Trophoblast cell (in vitro differentiated cells and primary cell): Measurements from ENCODE around the gene P3H2.
"Not testable (repeated sequence)": the region's sequence is repeated elsewhere in the genome, so short reads cannot be mapped to it uniquely, and the experiment has no call there.

Source experiments
- DNase-seq, 2 donors: peaks; one replicate each; pipeline ENCODE4 v3.0.0-alpha.2; 2016
- H2AFZ ChIP-seq: 2 replicates; pipeline ENCODE4 v1.6.1; 2013; ENCODE audit warnings: low read length, moderate library complexity, mild to moderate bottlenecking; ENCODE audit not compliant: insufficient read depth, poor library complexity
- H2AK5ac ChIP-seq: 2 replicates; pipeline ENCODE4 v1.6.1; 2013; ENCODE audit warnings: mild to moderate bottlenecking, low read length
- H2BK120ac ChIP-seq: 2 replicates; pipeline ENCODE4 v1.6.1; 2013; ENCODE audit warnings: low read length, mild to moderate bottlenecking, moderate library complexity; ENCODE audit not compliant: insufficient read depth, poor library complexity
- H2BK12ac ChIP-seq: 2 replicates; pipeline ENCODE4 v1.6.1; 2013; ENCODE audit warnings: mild to moderate bottlenecking, low read length, moderate library complexity
- H2BK5ac ChIP-seq: 2 replicates; pipeline ENCODE4 v1.6.1; 2013; ENCODE audit warnings: low read length, low read depth, moderate library complexity, mild to moderate bottlenecking; ENCODE audit not compliant: poor library complexity
- H3K14ac ChIP-seq: 2 replicates; pipeline ENCODE4 v1.6.1; 2013; ENCODE audit warnings: mild to moderate bottlenecking, low read length
- H3K18ac ChIP-seq: 2 replicates; pipeline ENCODE4 v1.6.1; 2013; ENCODE audit warnings: mild to moderate bottlenecking, low read length
- H3K23ac ChIP-seq: 2 replicates; pipeline ENCODE4 v1.6.1; 2013; ENCODE audit warnings: low read length
- H3K27ac ChIP-seq: 2 replicates; pipeline ENCODE4 v1.5.1; 2013; ENCODE audit warnings: low read depth, mild to moderate bottlenecking, inconsistent platforms, low read length, moderate library complexity
- H3K27me3 ChIP-seq: 2 replicates; pipeline ENCODE4 v1.6.1; 2013; ENCODE audit warnings: inconsistent platforms, mild to moderate bottlenecking, low read length, moderate library complexity; ENCODE audit not compliant: insufficient read depth
- H3K36me3 ChIP-seq, 2 experiments: 1 replicate in 1 of 2; 2 replicates in 1 of 2; pipeline ENCODE4 v1.6.1; 2013; ENCODE audit warnings: low read length in 2 of 2, mild to moderate bottlenecking in 2 of 2, moderate library complexity in 1 of 2; ENCODE audit not compliant: insufficient read depth in 2 of 2, control insufficient read depth in 1 of 2
- H3K4ac ChIP-seq: 2 replicates; pipeline ENCODE4 v1.6.1; 2013; ENCODE audit warnings: low read depth, mild to moderate bottlenecking, low read length, moderate library complexity
- H3K4me1 ChIP-seq, 2 experiments: 1 replicate in 1 of 2; 2 replicates in 1 of 2; pipeline ENCODE4 v1.6.1; 2013; ENCODE audit warnings: low read length in 2 of 2, mild to moderate bottlenecking in 2 of 2, moderate library complexity in 1 of 2; ENCODE audit not compliant: insufficient read depth in 2 of 2, control insufficient read depth in 1 of 2
- H3K4me2 ChIP-seq: 2 replicates; pipeline ENCODE4 v1.6.1; 2013; ENCODE audit warnings: inconsistent platforms, mild to moderate bottlenecking, low read length, moderate library complexity
- H3K4me3 ChIP-seq: 2 replicates; pipeline ENCODE4 v1.5.1; 2013; ENCODE audit warnings: mild to moderate bottlenecking, low read depth, low read length, inconsistent platforms
- H3K79me1 ChIP-seq: one replicate; pipeline ENCODE4 v1.6.1; 2013; ENCODE audit warnings: low read length
- H3K79me2 ChIP-seq: 2 replicates; pipeline ENCODE4 v1.6.1; 2013; ENCODE audit warnings: low read length, mild to moderate bottlenecking; ENCODE audit not compliant: control insufficient read depth, insufficient read depth, poor library complexity
- H3K9ac ChIP-seq: 2 replicates; pipeline ENCODE4 v1.6.1; 2013; ENCODE audit warnings: mild to moderate bottlenecking, low read length
- H3K9me3 ChIP-seq: 2 replicates; pipeline ENCODE4 v1.6.1; 2013; ENCODE audit warnings: low read depth, mild to moderate bottlenecking, control low read depth, inconsistent platforms, low read length; ENCODE audit not compliant: insufficient read depth
- H4K12ac ChIP-seq: 2 replicates; pipeline ENCODE4 v1.6.1; 2013; ENCODE audit warnings: low read depth, mild to moderate bottlenecking, low read length, moderate library complexity
- H4K8ac ChIP-seq: 2 replicates; pipeline ENCODE4 v1.6.1; 2013; ENCODE audit warnings: low read depth, mild to moderate bottlenecking, low read length, moderate library complexity
- H4K91ac ChIP-seq: one replicate; pipeline ENCODE4 v1.6.1; 2013; ENCODE audit warnings: low read depth, mild to moderate bottlenecking, low read length, moderate library complexity
- WGBS: extraction: QIAGEN DNeasy Blood & Tissue Kit; methylation state at CpG from one replicate; pipeline ENCODE4 v1.1.7; 2013; ENCODE audit warnings: missing lambda C conversion rate; ENCODE audit not compliant: insufficient read length, insufficient coverage; ENCODE audit errors: extremely low coverage; 5-methylcytosine and 5-hydroxymethylcytosine counted together

The P3H2 gene

DNA sequence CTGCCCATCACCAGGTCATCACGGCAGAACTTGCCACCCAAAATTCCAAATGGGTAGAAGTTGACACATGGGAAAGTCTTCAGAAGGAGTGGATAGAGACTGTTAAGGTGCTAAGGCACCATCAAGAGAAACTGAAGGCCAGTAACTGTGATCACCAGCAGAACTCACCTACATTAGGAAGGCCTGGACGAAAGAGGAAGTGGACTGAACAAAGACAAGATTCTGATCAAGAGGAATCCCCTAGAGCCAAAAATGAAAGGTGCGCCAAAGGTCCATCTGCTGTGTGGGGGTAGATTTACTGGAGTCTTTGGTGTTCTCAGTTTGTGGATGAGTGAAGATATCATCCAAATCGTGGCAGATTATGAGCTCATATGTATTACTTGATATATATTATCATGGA, 46.3 kb upstream of the P3H2 start:
- no CpG with 5 or more reads among the region's 4 CpGs for WGBS

DNA sequence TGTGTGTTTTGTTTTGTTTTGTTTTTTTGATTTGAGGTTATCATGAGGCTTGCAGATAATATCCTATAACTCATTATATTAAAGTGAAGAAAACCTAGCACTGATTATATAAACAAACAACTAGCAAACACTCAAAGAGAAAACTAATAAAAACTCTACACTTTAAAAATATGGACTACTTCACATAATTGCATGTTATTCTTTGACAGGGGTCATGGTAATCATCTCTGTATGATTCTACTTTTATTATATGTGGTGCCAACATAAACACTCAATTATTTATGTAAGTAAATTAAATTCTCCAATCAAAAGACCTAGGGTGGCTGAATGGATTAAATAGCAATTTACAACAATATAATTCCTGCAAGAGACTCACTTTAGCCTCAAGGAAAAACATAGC, 44.6 kb upstream of the P3H2 start:
- Histone ChIP-seq H3K27me3 (no peaks in the 10 kb centered on the region), H3K4ac (no peak overlapping the region), H4K12ac (no peak overlapping the region), H3K36me3 (no peaks in the 10 kb centered on the region), H3K9ac (no peak overlapping the region), H3K27ac (no peak overlapping the region), H2BK12ac (no peak overlapping the region), H3K4me3 (no peak overlapping the region), H3K23ac (no peak overlapping the region), H3K4me1 (no peaks in the 10 kb centered on the region), H2AK5ac (no peak overlapping the region), H4K91ac (no peak overlapping the region), H2BK5ac (no peak overlapping the region), H2AFZ (no peak overlapping the region), H3K9me3 (no peaks in the 10 kb centered on the region), H4K8ac (no peak overlapping the region), H3K14ac (no peak overlapping the region), H3K18ac (no peak overlapping the region), H3K79me2 (no peaks in the 10 kb centered on the region), H3K4me2 (no peak overlapping the region), H3K79me1 (no peaks in the 10 kb centered on the region), H2BK120ac (no peak overlapping the region)
- no peak for DNase-seq

More for the DNA sequence above, 46.3 kb upstream of the P3H2 start:
- Histone ChIP-seq H3K27ac (no peak overlapping the region), H2BK120ac (no peak overlapping the region), H3K4me3 (no peak overlapping the region), H2BK5ac (no peak overlapping the region), H3K9ac (no peak overlapping the region), H3K4me1 (no peaks in the 10 kb centered on the region), H3K36me3 (no peaks in the 10 kb centered on the region), H3K9me3 (no peaks in the 10 kb centered on the region), H3K23ac (no peak overlapping the region), H4K12ac (no peak overlapping the region), H2BK12ac (no peak overlapping the region), H3K4ac (no peak overlapping the region), H3K79me1 (no peaks in the 10 kb centered on the region), H3K14ac (no peak overlapping the region), H2AK5ac (no peak overlapping the region), H3K4me2 (no peak overlapping the region), H3K79me2 (no peaks in the 10 kb centered on the region), H2AFZ (no peak overlapping the region), H4K8ac (no peak overlapping the region), H3K18ac (no peak overlapping the region), H4K91ac (no peak overlapping the region), H3K27me3 (no peaks in the 10 kb centered on the region)
- DNase-seq: no peak

- not testable (repeated sequence) for H3K36me3 ChIP-seq, H4K8ac ChIP-seq, H3K4me1 ChIP-seq, H3K27ac ChIP-seq, H2AFZ ChIP-seq, H3K23ac ChIP-seq, H3K18ac ChIP-seq, H3K79me2 ChIP-seq, H3K9ac ChIP-seq, H2BK120ac ChIP-seq, H2BK5ac ChIP-seq, H2BK12ac ChIP-seq, H3K4me2 ChIP-seq, H2AK5ac ChIP-seq, H4K12ac ChIP-seq, H3K4me3 ChIP-seq, H4K91ac ChIP-seq, H3K79me1 ChIP-seq, H3K14ac ChIP-seq, H3K9me3 ChIP-seq, H3K4ac ChIP-seq, H3K27me3 ChIP-seq, DNase-seq
- no CpG with 5 or more reads among the region's 9 CpGs for WGBS
These were observed 41.3 kb upstream of the P3H2 start for GRCh38 chr3:190162013-190162412.

GRCh38 chr3:190159902-190160435, 39.3 kb upstream of the P3H2 start:
- Histone ChIP-seq H3K79me2 (no peaks in the 10 kb centered on the region), H3K27me3 (no peaks in the 10 kb centered on the region), H3K27ac (no peak overlapping the region), H3K79me1 (no peaks in the 10 kb centered on the region), H4K8ac (no peak overlapping the region), H3K4me2 (no peak overlapping the region), H3K18ac (no peak overlapping the region), H3K9ac (no peak overlapping the region), H4K91ac (no peak overlapping the region), H3K4me3 (no peak overlapping the region), H3K4me1 (no peaks in the 10 kb centered on the region), H3K4ac (no peak overlapping the region), H4K12ac (no peak overlapping the region), H2BK120ac (no peak overlapping the region), H3K23ac (no peak overlapping the region), H2AFZ (no peak overlapping the region), H2BK5ac (no peak overlapping the region), H3K14ac (no peak overlapping the region), H2AK5ac (no peak overlapping the region), H3K9me3 (no peaks in the 10 kb centered on the region), H2BK12ac (no peak overlapping the region), H3K36me3 (no peaks in the 10 kb centered on the region)
- DNase-seq: no peak
- no CpG with 5 or more reads among the region's 5 CpGs for WGBS
